Measurements from ENCODE around the gene ZNF28. TPM values are rescaled to one million over a fixed set of nuclear protein-coding genes. Genes with fewer than 3 reads are reported as not detected.

ZNF28 gene
- total RNA-seq, 1 experiment from 2014 or later = 66.7 TPM

Other genes with a start within 250 kb of the ZNF28 start
- 95.9 and 115 TPM in 2 replicates for gene ZNF83, start 183.3 kb downstream of the ZNF28 start, total RNA-seq (2014; rRNA removed; shearing (Covaris generic); ENCODE audit: low replicate concordance)
- gene ZNF611, start 86.6 kb downstream of the ZNF28 start, total RNA-seq (2014; rRNA removed; shearing (Covaris generic); ENCODE audit: low replicate concordance) = 17.2 and 25.9 TPM in 2 replicates
- gene ZNF600, start 34.8 kb downstream of the ZNF28 start, total RNA-seq (2014; rRNA removed; shearing (Covaris generic); ENCODE audit: low replicate concordance) = 23.5 and 35.3 TPM in 2 replicates
- gene ZNF468, start 36.0 kb upstream of the ZNF28 start, total RNA-seq (2014; rRNA removed; shearing (Covaris generic); ENCODE audit: low replicate concordance) = 38.3 and 55.2 TPM in 2 replicates
- gene ZNF320, start 76.0 kb upstream of the ZNF28 start, total RNA-seq (2014; rRNA removed; shearing (Covaris generic); ENCODE audit: low replicate concordance) = 18.9 and 23.7 TPM in 2 replicates
- gene ZNF888, start 101.8 kb upstream of the ZNF28 start, total RNA-seq (2014; rRNA removed; shearing (Covaris generic); ENCODE audit: low replicate concordance) = 6.0 and 10.5 TPM in 2 replicates
- 15.2 and 20.0 TPM in 2 replicates for gene ZNF816, start 141.2 kb upstream of the ZNF28 start, total RNA-seq (2014; rRNA removed; shearing (Covaris generic); ENCODE audit: low replicate concordance)
- 0.52 and 2.7 TPM in 2 replicates for gene ERVV-1, start 192.3 kb upstream of the ZNF28 start, total RNA-seq (2014; rRNA removed; shearing (Covaris generic); ENCODE audit: low replicate concordance)
- 0.29 TPM in 1 of 2 replicates, not detected in the other for gene ERVV-2, start 223.1 kb upstream of the ZNF28 start, total RNA-seq (2014; rRNA removed; shearing (Covaris generic); ENCODE audit: low replicate concordance)